Transverse colon (tissue), 4 donors: Measurements from ENCODE around the gene TLK1. TPM values are rescaled to one million over a fixed set of nuclear protein-coding genes. Genes with fewer than 3 reads are reported as not detected.

Experiments
- DNase-seq: peaks from one replicate; pipeline ENCODE4 v3.0.0-alpha.2; 2019
- H3K27ac ChIP-seq, 4 donors: fragments of 200-600 bp; sonication (generic); 2 replicates each; pipeline ENCODE4 v1.5.1; 2016 to 2018; ENCODE audit warnings: inconsistent platforms in 4 of 4
- H3K27me3 ChIP-seq: fragments of 200-600 bp; sonication (generic); 2 replicates; pipeline ENCODE4 v1.5.1; 2017; ENCODE audit warnings: inconsistent platforms
- H3K36me3 ChIP-seq, 4 donors: fragments of 200-600 bp; sonication (generic); 2 replicates each; pipeline ENCODE4 v1.5.1; 2017 to 2019; ENCODE audit warnings: inconsistent platforms in 4 of 4
- H3K4me1 ChIP-seq, 4 donors: fragments of 200-600 bp; sonication (generic); 2 replicates each; pipeline ENCODE4 v1.5.1; 2017 to 2020; ENCODE audit warnings: inconsistent platforms in 4 of 4
- H3K4me3 ChIP-seq, 4 donors: fragments of 200-600 bp; sonication (generic); 1 replicate in 1 of 4; 2 replicates in 3 of 4; pipeline versions ENCODE4 v1.5.1 to v1.6.1; 2017 to 2019; ENCODE audit warnings: inconsistent platforms in 4 of 4
- H3K9me3 ChIP-seq, 2 donors: fragments of 200-600 bp; sonication (generic); 2 replicates each; pipeline ENCODE4 v1.5.1; 2017 to 2019; ENCODE audit warnings: inconsistent platforms in 2 of 2
- EP300 ChIP-seq: sonication (generic); formaldehyde crosslinking; IDR thresholded peaks from one replicate; pipeline ENCODE4 v1.6.1; 2017; ENCODE audit warnings: antibody characterized with exemption, low read depth
- POLR2A ChIP-seq: fragments of 450-650 bp; IDR thresholded peaks from one replicate; pipeline ENCODE4 v1.6.1; 2016; ENCODE audit warnings: antibody characterized with exemption, mild to moderate bottlenecking, moderate library complexity
- POLR2AphosphoS5 ChIP-seq, 3 donors: sonication (generic); formaldehyde crosslinking; IDR thresholded peaks; one replicate each; pipeline ENCODE4 v1.6.1; 2016; ENCODE audit warnings: antibody characterized with exemption in 3 of 3
- WGBS, 2 donors: methylation state at CpG; one replicate each; pipeline ENCODE4 v1.1.5; 2018; ENCODE audit warnings: low coverage in 1 of 2; 5-methylcytosine and 5-hydroxymethylcytosine counted together
- in situ Hi-C, 4 donors: fragments of 200-750 bp; cut with MboI; loops; one replicate each; pipeline versions ENCODE4 v1.15.0 to v1.15.1; 2017; ENCODE audit warnings: low sequenced_read_pairs in 3 of 4, low pct_ligation_motif_present in 1 of 4, low pct_unique_long_range_greater_than_20kb in 1 of 4
- intact Hi-C: fragments of 100-400 bp; cut with DNase I; formaldehyde crosslinking; loops from one replicate; pipeline ENCODE4 v1.15.1; 2023; ENCODE audit warnings: low total_unique reads
- total RNA-seq, 4 donors: library from RNA; depleted of rRNA; stranded (reverse); fragments of >200 nt; gene quantifications; one replicate each; pipeline ENCODE4 v1.1.0, GENCODE V29; 2016
- TF ChIP-seq, protein P1 (sequence below), 5 experiments: fragments of 200-600 bp in 3 of 5; fragments of 450-650 bp in 2 of 5; sonication (generic) in 3 of 5; IDR thresholded peaks; 1 replicate in 2 of 5; 2 replicates in 3 of 5; pipeline ENCODE4 v1.5.1; 2016 to 2017; ENCODE audit warnings: antibody characterized with exemption in 5 of 5, inconsistent platforms in 3 of 5, mild to moderate bottlenecking in 2 of 5, moderate library complexity in 1 of 5

The TLK1 gene
- total RNA-seq, 4 donors from 2014 or later: 39.6 to 76.3 (median 53.2) TPM

DNA sequence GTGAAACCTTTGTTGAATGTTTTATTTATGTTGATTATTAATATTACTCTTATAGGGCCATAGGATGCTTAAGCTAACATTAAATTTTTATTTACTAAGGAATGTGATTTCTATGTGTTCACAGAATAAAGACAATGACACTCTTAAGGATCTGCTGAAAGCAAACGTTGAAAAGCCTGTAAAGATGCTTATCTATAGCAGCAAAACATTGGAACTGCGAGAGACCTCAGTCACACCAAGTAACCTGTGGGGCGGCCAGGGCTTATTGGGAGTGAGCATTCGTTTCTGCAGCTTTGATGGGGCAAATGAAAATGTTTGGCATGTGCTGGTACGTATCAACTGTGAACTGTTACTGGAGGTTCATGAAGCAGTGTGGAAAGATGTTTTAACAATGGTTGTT is 211.3 kb downstream of the TLK1 start:
- H3K4me3 ChIP-seq: no peak overlapping the region
- H3K27me3 ChIP-seq: no peaks in the 10 kb centered on the region
- H3K36me3 ChIP-seq: peaks cover 0 to 55% (median 17%) of the 10 kb centered on the region in 4 donors
- 40 to 77% methylated on average over 2 to 5 of the region's 5 CpGs for WGBS, 2 donors
- H3K27ac ChIP-seq: no peak overlapping the region
- DNase-seq: no peak
- TF ChIP-seq, protein P1, sequence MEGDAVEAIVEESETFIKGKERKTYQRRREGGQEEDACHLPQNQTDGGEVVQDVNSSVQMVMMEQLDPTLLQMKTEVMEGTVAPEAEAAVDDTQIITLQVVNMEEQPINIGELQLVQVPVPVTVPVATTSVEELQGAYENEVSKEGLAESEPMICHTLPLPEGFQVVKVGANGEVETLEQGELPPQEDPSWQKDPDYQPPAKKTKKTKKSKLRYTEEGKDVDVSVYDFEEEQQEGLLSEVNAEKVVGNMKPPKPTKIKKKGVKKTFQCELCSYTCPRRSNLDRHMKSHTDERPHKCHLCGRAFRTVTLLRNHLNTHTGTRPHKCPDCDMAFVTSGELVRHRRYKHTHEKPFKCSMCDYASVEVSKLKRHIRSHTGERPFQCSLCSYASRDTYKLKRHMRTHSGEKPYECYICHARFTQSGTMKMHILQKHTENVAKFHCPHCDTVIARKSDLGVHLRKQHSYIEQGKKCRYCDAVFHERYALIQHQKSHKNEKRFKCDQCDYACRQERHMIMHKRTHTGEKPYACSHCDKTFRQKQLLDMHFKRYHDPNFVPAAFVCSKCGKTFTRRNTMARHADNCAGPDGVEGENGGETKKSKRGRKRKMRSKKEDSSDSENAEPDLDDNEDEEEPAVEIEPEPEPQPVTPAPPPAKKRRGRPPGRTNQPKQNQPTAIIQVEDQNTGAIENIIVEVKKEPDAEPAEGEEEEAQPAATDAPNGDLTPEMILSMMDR (IDR thresholded peaks at IDR 0.05): no peak
- TF ChIP-seq POLR2AphosphoS5 (IDR thresholded peaks at IDR 0.05) (no peak), EP300 (no peak), POLR2A (no peak)
- peaks cover 0 to 5% (median 0%) of the 10 kb centered on the region in 4 donors for H3K4me1 ChIP-seq
- intact Hi-C loops: no loop called here
- in situ Hi-C loops: no loop called here
- no peaks in the 10 kb centered on the region for H3K9me3 ChIP-seq

DNA sequence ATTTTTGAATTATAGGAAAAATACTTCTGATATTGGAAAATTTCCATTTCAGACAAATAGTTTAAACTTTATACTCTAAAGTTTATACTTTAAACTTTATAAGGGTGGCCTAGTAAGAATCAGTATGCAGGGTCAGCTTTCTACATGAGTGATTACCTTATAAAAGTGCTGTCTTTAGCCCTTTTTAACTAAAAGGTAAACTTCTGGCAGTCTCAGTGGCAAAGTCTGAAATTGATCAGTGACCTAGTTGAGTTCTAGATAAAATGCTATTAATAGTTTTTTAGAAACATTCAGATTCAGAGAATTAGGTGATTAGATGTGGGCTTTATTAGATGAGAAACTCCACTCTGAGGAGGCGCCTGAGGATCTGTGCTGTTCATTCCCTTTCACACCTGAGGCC is 216.1 kb downstream of the TLK1 start:
- Histone ChIP-seq H3K9me3 (no peaks in the 10 kb centered on the region), H3K27ac (no peak overlapping the region), H3K4me3 (no peak overlapping the region), H3K36me3 (peaks cover 0 to 11% (median 3%) of the 10 kb centered on the region in 4 donors), H3K27me3 (no peaks in the 10 kb centered on the region), H3K4me1 (peaks cover 0 to 12% (median 4%) of the 10 kb centered on the region in 4 donors)
- WGBS, 2 donors: 100% methylated on average over 1 of the region's 1 CpG; no CpG with 5 or more reads in 1 of the 2 donors
- TF ChIP-seq, protein P1 (IDR thresholded peaks at IDR 0.05): no peak
- TF ChIP-seq POLR2A (no peak), EP300 (no peak), POLR2AphosphoS5 (IDR thresholded peaks at IDR 0.05) (no peak)
- in situ Hi-C loops: no loop called here
- no peak for DNase-seq
- intact Hi-C loops: no loop called here

- intact Hi-C loops: no loop called here
- H3K4me3 ChIP-seq: no peak overlapping the region
- peaks cover 0 to 2% (median 0%) of the 10 kb centered on the region in 4 donors for H3K36me3 ChIP-seq
- 81 to 82% methylated on average over 5 to 6 of the region's 6 CpGs for WGBS, 2 donors
- in situ Hi-C loops: no loop called here
- TF ChIP-seq POLR2A (no peak), POLR2AphosphoS5 (IDR thresholded peaks at IDR 0.05) (no peak), EP300 (no peak)
- TF ChIP-seq, protein P1 (IDR thresholded peaks at IDR 0.05): no peak
- H3K27ac ChIP-seq: no peak overlapping the region
- DNase-seq: no peak
- H3K4me1 ChIP-seq: peaks cover 0 to 22% (median 5%) of the 10 kb centered on the region in 4 donors
- no peaks in the 10 kb centered on the region for H3K27me3 ChIP-seq
- H3K9me3 ChIP-seq: no peaks in the 10 kb centered on the region
Measured at GRCh38 chr2:170943596-170943995, 217.1 kb downstream of the TLK1 start.

DNA sequence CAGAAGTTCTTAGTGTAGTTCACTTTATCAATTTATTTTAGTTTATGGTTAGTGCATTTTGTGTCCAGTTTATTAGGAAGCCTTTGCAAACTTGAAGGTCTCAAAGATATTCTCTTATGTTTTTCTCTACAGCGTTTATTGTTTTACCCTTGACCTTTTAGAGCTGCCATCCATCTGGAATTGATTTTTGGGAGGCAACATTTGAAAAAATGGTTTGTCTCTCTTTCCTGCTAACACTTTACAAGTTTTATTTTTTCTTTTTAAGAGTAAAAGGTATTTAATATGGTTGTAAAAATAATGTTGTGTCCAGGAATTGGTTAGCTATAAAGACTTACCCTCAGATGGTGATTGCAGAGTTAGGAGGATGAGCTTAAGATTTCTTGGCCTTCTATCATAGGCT is 217.7 kb downstream of the TLK1 start:
- Histone ChIP-seq H3K4me1 (peaks cover 0 to 23% (median 7%) of the 10 kb centered on the region in 4 donors), H3K9me3 (no peaks in the 10 kb centered on the region), H3K36me3 (no peaks in the 10 kb centered on the region), H3K27ac (no peak overlapping the region), H3K4me3 (no peak overlapping the region), H3K27me3 (no peaks in the 10 kb centered on the region)
- in situ Hi-C loops (no loop called here), intact Hi-C loops (no loop called here)
- TF ChIP-seq POLR2AphosphoS5 (IDR thresholded peaks at IDR 0.05) (no peak), EP300 (no peak), POLR2A (no peak)
- TF ChIP-seq, protein P1 (IDR thresholded peaks at IDR 0.05): no peak
- no peak for DNase-seq
- 79 to 91% methylated on average over 1 of the region's 1 CpG for WGBS, 2 donors
